Globus pallidus (tissue), 1 donor: ENCODE measurements around the gene CCDC93.
"Not testable (repeated sequence)": the region's sequence is repeated elsewhere in the genome, so short reads cannot be mapped to it uniquely, and the experiment has no call there.

Experiments
- DNase-seq: peaks from one replicate; pipeline ENCODE4 v3.0.0-alpha.2; 2015; ENCODE audit warnings: low spot score

CCDC93 gene

GRCh38 chr2:117953231-117953630 is 60.6 kb downstream of the CCDC93 start:
- DNase-seq = no peak

DNA sequence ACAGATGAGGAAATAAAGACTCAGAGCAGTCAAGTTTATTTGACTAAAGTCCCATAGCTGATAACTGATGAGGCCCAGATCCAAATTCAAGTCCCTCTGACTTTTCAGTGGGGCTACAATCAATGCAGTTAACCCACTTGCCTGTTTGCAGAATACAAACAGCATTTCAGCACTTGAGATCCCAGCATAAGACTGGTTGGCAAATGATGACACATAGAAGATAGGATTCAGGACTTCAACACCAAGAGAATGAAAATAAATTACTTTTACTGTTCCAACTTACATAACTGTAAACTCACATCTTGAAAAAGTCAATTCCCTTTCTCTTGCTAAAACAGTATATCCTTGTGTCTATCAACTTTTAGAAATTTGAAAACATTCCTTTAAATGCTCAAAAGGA is 61.2 kb downstream of the CCDC93 start:
- no peak for DNase-seq

GRCh38 chr2:117952228-117952627 is 61.6 kb downstream of the CCDC93 start:
- DNase-seq = no peak

GRCh38 chr2:117949806-117950205 is 64.1 kb downstream of the CCDC93 start:
- DNase-seq = no peak

GRCh38 chr2:117948615-117949014 is 65.3 kb downstream of the CCDC93 start:
- no peak for DNase-seq

DNA sequence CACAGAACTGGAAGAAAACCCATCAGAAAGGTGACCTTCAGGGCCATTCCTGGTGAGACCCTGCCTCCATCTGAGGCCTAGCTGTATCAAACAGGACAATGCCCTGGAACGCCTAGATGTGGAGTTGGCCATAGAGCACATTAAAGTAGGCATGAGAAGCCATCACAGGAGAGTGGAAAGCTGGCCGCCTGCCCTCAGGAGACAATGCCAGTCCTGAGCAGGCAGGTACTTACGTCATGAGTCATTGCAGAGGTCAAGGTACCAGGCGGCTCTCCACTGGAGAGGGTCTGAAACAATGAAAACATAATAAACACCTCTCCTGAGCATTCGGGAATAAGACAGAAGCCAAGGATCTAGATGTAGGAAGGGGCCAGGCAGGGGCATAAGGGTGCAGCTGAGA is 68.6 kb downstream of the CCDC93 start:
- no peak for DNase-seq

DNA sequence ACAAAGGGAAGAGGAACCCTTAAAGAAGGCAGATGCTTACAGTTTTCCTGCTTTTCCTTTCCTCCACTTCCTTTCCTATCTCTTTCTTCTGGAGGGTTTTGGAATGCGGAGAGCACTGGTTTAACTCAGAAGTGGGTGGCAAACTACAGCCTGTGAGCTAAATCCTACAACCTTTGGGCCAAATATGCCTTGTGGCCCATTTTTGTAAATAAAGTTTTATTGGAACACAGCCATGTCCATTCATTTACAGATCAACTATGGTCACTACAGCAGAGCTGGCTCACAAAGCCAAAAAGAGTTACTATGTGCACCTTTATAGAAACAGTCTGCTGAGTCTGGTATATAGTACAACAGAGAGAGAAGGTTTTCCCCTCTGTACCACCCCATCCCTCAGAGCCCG is 69.1 kb downstream of the CCDC93 start:
- no peak for DNase-seq

DNA sequence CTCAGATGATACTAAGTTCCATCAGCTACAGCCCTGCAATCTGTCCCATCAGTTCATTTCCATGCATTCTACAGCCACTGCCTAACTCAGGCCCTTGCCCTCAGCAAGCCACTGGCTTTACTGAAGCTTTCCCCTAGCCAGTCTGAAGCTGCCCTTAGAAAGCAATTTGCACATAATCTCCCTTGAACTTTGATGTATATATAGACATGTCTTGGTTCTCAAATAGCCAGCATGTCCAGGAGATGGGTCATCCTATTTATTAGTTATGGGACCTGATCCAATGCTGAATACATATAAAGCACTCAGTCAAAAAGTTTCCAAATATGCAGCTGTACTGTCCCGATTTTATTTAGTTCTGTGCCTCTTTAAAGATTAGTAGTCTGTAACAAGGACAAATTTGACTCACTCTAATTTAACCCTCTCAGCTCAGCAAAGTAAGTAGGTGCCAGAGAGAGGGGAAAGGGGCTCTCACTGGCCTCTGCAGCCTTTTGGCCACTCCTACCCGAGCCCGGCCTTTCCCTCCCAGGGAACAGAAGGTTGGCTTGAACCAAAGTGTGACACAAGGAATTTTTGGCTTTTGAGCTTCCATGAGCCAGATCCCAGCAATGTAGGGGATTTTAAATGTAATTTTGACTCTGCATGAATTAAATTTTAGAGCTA is 70.7 kb downstream of the CCDC93 start:
- no peak for DNase-seq

DNA sequence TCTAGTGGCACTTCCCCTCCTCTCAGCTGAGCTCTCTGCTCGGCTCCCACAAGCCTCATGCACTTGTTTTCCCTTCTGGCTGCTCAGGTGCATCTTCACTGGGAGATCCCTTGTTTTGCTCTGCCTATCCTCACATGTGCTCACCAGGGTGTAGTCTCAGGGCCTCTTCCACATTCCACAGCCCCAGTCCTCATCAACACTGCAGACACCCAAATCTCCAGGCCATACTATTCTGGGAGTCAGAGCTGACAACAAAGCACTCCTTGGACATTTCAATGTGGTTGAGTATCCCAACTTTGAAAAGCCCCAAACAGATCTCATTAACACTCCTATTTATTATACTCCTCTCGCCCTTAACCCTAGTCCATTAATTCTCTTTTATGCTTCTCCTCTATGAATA is 71.3 kb downstream of the CCDC93 start:
- no peak for DNase-seq

DNA sequence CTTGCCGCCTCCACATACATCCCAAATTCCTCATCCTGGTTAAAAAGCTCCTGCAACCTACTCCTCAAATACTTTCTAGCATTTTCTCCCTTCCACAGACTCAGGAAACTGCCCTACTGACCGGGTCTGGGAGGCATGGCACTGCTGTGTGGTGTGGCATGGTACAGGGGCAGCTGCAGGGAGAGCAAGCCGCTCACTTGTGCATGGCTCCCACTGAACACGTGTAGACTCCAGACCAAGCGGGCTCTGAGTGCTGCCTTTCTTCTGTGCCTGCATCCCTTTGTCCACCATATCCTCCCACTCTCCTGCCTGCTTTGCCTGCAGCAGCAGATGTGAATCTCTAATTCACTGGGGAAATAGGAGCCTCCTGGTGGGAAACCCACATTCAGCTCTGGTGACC is 72.2 kb downstream of the CCDC93 start:
- DNase-seq = no peak

- DNase-seq = no peak
These were observed 73.4 kb downstream of the CCDC93 start for GRCh38 chr2:117940436-117940835.

GRCh38 chr2:117938611-117939010 is 75.3 kb downstream of the CCDC93 start:
- no peak for DNase-seq

GRCh38 chr2:117936871-117937428 is 76.9 kb downstream of the CCDC93 start:
- DNase-seq = no peak

- no peak for DNase-seq
These were observed 77.9 kb downstream of the CCDC93 start for GRCh38 chr2:117935954-117936353.

GRCh38 chr2:117935456-117935855 is 78.4 kb downstream of the CCDC93 start:
- DNase-seq = no peak

DNA sequence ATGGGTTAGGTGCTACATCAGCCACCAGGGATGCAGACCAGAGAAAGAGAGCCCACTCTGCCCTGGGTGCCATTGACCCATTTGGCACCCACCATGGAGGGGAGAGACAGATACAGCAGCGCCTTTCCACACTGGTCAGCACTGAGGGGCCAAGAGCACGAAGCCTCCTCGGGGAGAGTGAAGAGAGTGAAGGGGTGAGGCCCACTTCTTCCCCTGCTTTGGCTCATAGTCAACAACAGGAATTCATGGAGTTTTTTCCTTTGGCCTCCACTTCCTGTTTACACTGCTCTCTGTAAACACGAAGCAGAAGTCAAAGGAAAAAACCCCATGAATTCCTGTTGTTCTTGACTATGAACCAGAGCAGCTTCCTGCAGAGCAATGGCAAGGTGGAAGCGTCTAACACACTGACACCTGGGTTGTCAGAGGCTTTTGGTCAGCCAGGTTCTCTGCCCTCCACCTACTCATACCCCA is 80.0 kb downstream of the CCDC93 start:
- DNase-seq = no peak

DNA sequence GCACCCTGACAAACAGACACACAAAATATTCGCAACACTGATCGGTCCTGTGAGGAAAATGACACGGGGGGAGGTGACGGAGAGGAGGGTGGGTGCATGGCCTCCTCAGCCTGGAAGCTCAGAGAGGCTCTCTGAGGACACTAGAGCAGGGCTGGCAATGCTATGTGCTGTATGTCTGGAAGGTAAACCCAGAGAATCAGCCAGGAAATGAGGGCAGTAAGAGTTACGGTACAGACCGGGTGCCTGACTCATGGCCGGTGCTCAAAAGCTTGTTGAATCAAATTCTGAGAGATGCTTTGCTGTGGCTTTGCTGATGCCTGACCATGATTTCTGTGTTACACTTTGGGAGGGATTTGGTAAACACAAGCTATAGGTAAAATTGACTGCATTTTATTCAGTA is 81.9 kb downstream of the CCDC93 start:
- no peak for DNase-seq

- DNase-seq = no peak
These were observed 82.6 kb downstream of the CCDC93 start for GRCh38 chr2:117931266-117931665.

DNA sequence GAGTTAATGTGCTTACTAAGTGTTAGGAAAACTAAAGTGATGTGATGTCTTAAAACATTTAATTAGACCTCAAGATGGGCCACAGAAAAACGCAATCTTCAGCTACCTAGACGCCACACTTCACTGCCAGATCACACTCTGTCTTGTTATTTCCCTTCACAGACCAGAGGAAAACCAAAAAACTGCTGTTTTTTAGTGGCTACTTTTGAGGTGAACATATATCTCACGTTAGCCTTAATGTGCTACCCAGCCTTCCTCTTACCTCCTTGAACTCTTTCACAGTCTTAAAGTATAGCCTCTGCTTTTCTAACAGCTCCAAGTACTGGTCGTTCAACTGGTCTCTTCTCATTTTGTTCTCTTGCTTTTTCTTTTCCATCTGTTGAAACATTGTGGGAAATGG is 83.1 kb downstream of the CCDC93 start:
- DNase-seq = no peak

GRCh38 chr2:117923471-117923870 is 90.4 kb downstream of the CCDC93 start:
- DNase-seq = not testable (repeated sequence)

GRCh38 chr2:117921520-117921919 is 92.3 kb downstream of the CCDC93 start:
- DNase-seq = no peak

DNA sequence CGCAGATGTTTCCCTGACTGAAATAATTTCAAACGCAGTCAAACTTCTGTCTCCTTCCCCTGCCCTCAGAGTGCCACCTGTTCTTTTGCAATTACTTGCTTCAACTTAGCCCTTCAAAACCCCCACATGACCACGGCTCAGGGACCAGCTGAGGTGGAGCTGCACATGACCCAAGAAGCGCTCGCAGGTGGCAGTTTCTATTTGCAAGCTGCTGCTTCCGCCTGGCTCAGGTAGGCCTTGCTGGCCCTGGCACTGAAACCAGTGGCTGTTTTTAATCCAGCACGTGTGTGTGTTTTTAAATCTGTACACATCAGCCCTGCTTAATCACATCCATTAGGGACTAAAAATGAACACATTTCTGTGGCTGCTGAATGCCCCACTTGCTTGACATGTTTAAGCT is 95.3 kb downstream of the CCDC93 start:
- DNase-seq = no peak

DNA sequence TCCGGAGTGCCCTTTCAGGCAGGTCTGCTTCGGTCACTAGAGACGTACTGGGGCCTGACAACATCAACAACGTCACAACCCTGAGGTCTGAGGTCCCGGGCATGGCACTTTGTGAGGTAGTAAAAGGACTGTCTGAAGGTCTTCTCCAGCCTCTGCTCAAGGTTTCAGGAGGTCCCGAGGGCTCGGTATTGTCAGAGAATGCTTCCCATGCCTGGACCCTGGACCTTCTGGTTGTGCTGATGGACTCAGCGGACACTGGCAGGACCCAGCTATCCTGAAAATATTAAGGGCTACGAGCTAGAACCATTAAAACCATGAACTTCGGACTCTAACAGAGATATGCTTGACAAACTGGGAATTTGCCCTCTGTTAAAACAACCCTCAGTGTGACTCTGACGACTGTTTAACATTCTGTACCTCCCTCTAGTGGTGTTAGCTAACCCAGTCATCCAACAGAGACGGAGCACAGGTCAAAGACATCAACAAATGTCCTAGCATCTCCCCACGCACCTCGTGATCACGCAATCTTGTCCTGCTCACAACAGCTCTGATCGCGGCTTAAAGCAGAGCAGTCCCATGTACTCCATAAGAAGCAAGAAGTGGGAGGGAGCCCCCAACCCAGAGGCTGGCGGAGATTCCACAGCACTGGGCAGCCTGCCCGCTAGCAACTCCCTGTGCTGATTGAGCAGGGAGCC is 96.5 kb downstream of the CCDC93 start:
- DNase-seq = no peak

- DNase-seq = no peak
These were observed 110.9 kb downstream of the CCDC93 start for GRCh38 chr2:117902933-117903332.
